ENCODE data around the gene LKAAEAR1. TPM values are rescaled to one million over a fixed set of nuclear protein-coding genes. Genes with fewer than 3 reads are reported as not detected.

LKAAEAR1 gene
- total and polyA plus RNA-seq, 2 of the 13 experiments (the other 11 are each of a cell fraction or from before 2014, with no cell fraction given): not detected

DNA sequence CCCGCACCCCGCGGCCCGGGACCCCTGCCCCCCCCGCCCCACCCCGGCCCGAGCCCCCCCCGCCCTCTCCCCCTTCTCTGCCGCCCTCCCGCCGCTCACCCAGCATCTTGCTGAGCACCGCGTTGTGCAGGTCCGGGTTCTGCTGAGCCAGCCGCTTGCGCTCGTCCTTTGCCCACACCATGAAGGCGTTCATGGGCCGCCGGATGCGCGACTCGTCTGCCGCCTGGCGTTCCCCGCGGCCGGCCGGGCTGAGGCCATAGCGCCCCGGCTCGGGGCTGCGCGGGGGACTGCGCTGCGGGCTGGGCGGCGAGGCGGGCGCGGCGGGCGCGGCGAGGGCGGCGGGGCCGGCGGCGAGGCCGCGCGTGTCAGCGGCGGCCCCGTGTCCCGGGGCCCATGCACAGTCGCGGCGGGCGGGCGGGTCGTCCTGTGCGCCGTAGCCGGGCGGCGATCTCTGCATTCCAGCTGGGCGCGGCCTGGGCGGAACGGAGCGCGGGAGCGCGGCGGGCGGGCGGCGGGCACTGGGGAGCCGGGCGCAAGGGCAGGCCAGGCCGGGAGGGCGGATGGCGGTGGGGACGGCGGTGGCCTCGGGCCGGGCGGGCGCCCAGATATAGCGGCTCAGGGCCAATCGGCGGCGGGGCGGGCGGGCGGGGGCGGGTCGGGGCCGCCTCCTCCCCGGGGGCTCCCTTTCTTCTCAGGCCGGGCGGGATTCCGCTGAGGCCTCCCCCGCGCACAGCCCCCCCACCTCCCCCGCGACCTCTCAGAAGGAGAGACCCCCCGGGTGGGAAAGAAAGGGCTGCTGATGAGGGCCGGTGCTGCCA is 34.9 kb downstream of the LKAAEAR1 start, which contains the start of gene SOX18 (continued):
- TF ChIP-seq ZNF773 (CRISPR knock-in tag; IDR thresholded peaks at IDR 0.05; ENCODE audit: borderline replicate concordance) (no peak), ZNF235 (CRISPR knock-in tag; IDR thresholded peaks at IDR 0.05; ENCODE audit: borderline replicate concordance) (no peak; the same call in 1 of the 2 replicates), ZIK1 (CRISPR knock-in tag; IDR thresholded peaks at IDR 0.05; ENCODE audit: borderline replicate concordance, low read depth) (no peak; the same call in 1 of the 2 replicates), ISL2 (CRISPR knock-in tag; IDR thresholded peaks at IDR 0.05) (no peak; the same call in 1 of the 2 replicates), MTA1 (CRISPR knock-in tag; IDR thresholded peaks at IDR 0.05; ENCODE audit: borderline replicate concordance) (no peak), ZNF607 (CRISPR knock-in tag; IDR thresholded peaks at IDR 0.05; ENCODE audit: borderline replicate concordance) (peak; percentile 62; the same call in 1 of the 2 replicates), ZNF567 (CRISPR knock-in tag; IDR thresholded peaks at IDR 0.05; ENCODE audit: borderline replicate concordance) (no peak), ZNF660 (CRISPR knock-in tag; IDR thresholded peaks at IDR 0.05; ENCODE audit: borderline replicate concordance, low read depth) (no peak), BRCA1 (CRISPR knock-in tag; IDR thresholded peaks at IDR 0.05) (no peak), ZNF776 (CRISPR knock-in tag; IDR thresholded peaks at IDR 0.05) (0 out of 2 replicates have a peak, but pooled peaks have one; percentile 13), ZNF460 (CRISPR knock-in tag; IDR thresholded peaks at IDR 0.05; ENCODE audit: borderline replicate concordance) (no peak), SNRNP70 (IDR thresholded peaks at IDR 0.05; ENCODE audit: low read depth, low read length) (no peak), ELF3 (CRISPR knock-in tag; IDR thresholded peaks at IDR 0.05) (peak; percentile 18; the same call in 1 of the 2 replicates), ARNTL (CRISPR knock-in tag; IDR thresholded peaks at IDR 0.05) (no peak; the same call in 1 of the 2 replicates), PRMT3 (CRISPR knock-in tag; IDR thresholded peaks at IDR 0.05; ENCODE audit: borderline replicate concordance, low read depth) (no peak), JUNB (CRISPR knock-in tag; IDR thresholded peaks at IDR 0.05; ENCODE audit: borderline replicate concordance) (no peak), MATR3 (CRISPR knock-in tag; IDR thresholded peaks at IDR 0.05) (no peak)
- TF ChIP-seq, protein P1, sequence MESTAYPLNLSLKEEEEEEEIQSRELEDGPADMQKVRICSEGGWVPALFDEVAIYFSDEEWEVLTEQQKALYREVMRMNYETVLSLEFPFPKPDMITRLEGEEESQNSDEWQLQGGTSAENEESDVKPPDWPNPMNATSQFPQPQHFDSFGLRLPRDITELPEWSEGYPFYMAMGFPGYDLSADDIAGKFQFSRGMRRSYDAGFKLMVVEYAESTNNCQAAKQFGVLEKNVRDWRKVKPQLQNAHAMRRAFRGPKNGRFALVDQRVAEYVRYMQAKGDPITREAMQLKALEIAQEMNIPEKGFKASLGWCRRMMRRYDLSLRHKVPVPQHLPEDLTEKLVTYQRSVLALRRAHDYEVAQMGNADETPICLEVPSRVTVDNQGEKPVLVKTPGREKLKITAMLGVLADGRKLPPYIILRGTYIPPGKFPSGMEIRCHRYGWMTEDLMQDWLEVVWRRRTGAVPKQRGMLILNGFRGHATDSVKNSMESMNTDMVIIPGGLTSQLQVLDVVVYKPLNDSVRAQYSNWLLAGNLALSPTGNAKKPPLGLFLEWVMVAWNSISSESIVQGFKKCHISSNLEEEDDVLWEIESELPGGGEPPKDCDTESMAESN (CRISPR knock-in tag; conservative IDR thresholded peaks at IDR 0.05): no peak
- TF ChIP-seq, protein P2, sequence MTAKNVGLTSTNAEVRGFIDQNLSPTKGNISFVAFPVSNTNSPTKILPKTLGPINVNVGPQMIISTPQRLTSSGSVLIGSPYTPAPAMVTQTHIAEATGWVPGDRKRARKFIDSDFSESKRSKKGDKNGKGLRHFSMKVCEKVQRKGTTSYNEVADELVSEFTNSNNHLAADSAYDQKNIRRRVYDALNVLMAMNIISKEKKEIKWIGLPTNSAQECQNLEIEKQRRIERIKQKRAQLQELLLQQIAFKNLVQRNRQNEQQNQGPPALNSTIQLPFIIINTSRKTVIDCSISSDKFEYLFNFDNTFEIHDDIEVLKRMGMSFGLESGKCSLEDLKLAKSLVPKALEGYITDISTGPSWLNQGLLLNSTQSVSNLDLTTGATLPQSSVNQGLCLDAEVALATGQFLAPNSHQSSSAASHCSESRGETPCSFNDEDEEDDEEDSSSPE (CRISPR knock-in tag; IDR thresholded peaks at IDR 0.05): no peak
- TF ChIP-seq, protein P3, sequence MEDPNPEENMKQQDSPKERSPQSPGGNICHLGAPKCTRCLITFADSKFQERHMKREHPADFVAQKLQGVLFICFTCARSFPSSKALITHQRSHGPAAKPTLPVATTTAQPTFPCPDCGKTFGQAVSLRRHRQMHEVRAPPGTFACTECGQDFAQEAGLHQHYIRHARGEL (CRISPR knock-in tag; IDR thresholded peaks at IDR 0.05): no peak
- TF ChIP-seq, protein P4, sequence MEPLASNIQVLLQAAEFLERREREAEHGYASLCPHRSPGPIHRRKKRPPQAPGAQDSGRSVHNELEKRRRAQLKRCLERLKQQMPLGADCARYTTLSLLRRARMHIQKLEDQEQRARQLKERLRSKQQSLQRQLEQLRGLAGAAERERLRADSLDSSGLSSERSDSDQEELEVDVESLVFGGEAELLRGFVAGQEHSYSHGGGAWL (CRISPR knock-in tag; IDR thresholded peaks at IDR 0.05): no peak
- TF ChIP-seq, protein P5, sequence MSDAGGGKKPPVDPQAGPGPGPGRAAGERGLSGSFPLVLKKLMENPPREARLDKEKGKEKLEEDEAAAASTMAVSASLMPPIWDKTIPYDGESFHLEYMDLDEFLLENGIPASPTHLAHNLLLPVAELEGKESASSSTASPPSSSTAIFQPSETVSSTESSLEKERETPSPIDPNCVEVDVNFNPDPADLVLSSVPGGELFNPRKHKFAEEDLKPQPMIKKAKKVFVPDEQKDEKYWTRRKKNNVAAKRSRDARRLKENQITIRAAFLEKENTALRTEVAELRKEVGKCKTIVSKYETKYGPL (CRISPR knock-in tag; IDR thresholded peaks at IDR 0.05): no peak
- TF ChIP-seq, protein P6, sequence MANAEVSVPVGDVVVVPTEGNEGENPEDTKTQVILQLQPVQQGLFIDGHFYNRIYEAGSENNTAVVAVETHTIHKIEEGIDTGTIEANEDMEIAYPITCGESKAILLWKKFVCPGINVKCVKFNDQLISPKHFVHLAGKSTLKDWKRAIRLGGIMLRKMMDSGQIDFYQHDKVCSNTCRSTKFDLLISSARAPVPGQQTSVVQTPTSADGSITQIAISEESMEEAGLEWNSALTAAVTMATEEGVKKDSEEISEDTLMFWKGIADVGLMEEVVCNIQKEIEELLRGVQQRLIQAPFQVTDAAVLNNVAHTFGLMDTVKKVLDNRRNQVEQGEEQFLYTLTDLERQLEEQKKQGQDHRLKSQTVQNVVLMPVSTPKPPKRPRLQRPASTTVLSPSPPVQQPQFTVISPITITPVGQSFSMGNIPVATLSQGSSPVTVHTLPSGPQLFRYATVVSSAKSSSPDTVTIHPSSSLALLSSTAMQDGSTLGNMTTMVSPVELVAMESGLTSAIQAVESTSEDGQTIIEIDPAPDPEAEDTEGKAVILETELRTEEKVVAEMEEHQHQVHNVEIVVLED (CRISPR knock-in tag; IDR thresholded peaks at IDR 0.05; ENCODE audit: borderline replicate concordance): no peak

All from HepG2 (cell line).